IMR-90 (cell line): ENCODE data around the gene LIMS2. TPM values are rescaled to one million over a fixed set of nuclear protein-coding genes. Genes with fewer than 3 reads are reported as not detected.

Experiments
- ATAC-seq: fragments of 200-7000 bp; cut with Tn5 transposase; 2 replicates; pipeline ENCODE4 v1.9.1; 2020; ENCODE audit warnings: low read depth, mild to moderate bottlenecking, moderate library complexity
- BruUV-seq: library from RNA; stranded (reverse); fragments of 400-500 nt; replicated peaks from 2 replicates; lab custom pipeline; 2021; lab: Mats Ljungman, UMichigan
- CTCF ChIA-PET: fragments of 300-600 bp; formaldehyde crosslinking; extraction: SDS; loops from one replicate; lab custom pipeline; 2021; ENCODE audit warnings: antibody characterized with exemption; lab: Yijun Ruan, JAX
- POLR2A ChIA-PET: fragments of 300-600 bp; sonication (Branson Sonifier 250); formaldehyde crosslinking; loops from one replicate; lab custom pipeline; 2022; ENCODE audit warnings: antibody characterized with exemption; ENCODE audit not compliant: unreplicated experiment; lab: Charles Lee
- DNase-seq: peaks from one replicate; pipeline ENCODE4 v3.0.0; 2013
- H2AFZ ChIP-seq: replicated peaks from 2 replicates; pipeline ENCODE3; 2013; ENCODE audit warnings: low read length, mild to moderate bottlenecking; ENCODE audit not compliant: poor library complexity
- H2AK5ac ChIP-seq: 2 replicates; pipeline ENCODE4 v1.6.1; 2013; ENCODE audit warnings: low read depth, low read length, inconsistent platforms
- H2AK9ac ChIP-seq: replicated peaks from 2 replicates; pipeline ENCODE3; 2013; ENCODE audit warnings: mild to moderate bottlenecking, low read depth, low read length, moderate library complexity; ENCODE audit not compliant: poor library complexity
- H2BK120ac ChIP-seq: 2 replicates; pipeline ENCODE4 v1.6.1; 2013; ENCODE audit warnings: low read depth, low read length, inconsistent platforms
- H2BK15ac ChIP-seq: 3 replicates; pipeline ENCODE4 v1.6.1; 2013; ENCODE audit warnings: low read depth, low read length, inconsistent platforms
- H2BK20ac ChIP-seq: 2 replicates; pipeline ENCODE4 v1.6.1; 2013; ENCODE audit warnings: low read depth, mild to moderate bottlenecking, inconsistent platforms, low read length, moderate library complexity
- H2BK5ac ChIP-seq: 2 replicates; pipeline ENCODE4 v1.6.1; 2013; ENCODE audit warnings: mild to moderate bottlenecking, low read depth, low read length, inconsistent platforms; ENCODE audit not compliant: poor library complexity, severe bottlenecking
- H3K14ac ChIP-seq: replicated peaks from 2 replicates; pipeline ENCODE4 v1.6.1; 2013; ENCODE audit warnings: low read depth, low read length, inconsistent platforms
- H3K18ac ChIP-seq: 2 replicates; pipeline ENCODE4 v1.6.1; 2013; ENCODE audit warnings: low read depth, low read length, control low read depth
- H3K23ac ChIP-seq: 2 replicates; pipeline ENCODE4 v1.6.1; 2013; ENCODE audit warnings: low read depth, low read length, inconsistent platforms
- H3K27ac ChIP-seq: 2 replicates; pipeline ENCODE4 v1.5.1; 2013; ENCODE audit warnings: mild to moderate bottlenecking, control low read depth, low read length; ENCODE audit not compliant: insufficient read depth
- H3K27me3 ChIP-seq: 2 replicates; pipeline ENCODE4 v1.6.1; 2013; ENCODE audit warnings: low read length; ENCODE audit not compliant: control insufficient read depth, insufficient read depth
- H3K36me3 ChIP-seq: 2 replicates; pipeline ENCODE4 v1.6.1; 2013; ENCODE audit warnings: low read length, mixed read lengths; ENCODE audit not compliant: control insufficient read depth, insufficient read depth
- H3K4ac ChIP-seq: 2 replicates; pipeline ENCODE4 v1.6.1; 2013; ENCODE audit warnings: low read depth, low read length, inconsistent platforms
- H3K4me1 ChIP-seq: 2 replicates; pipeline ENCODE4 v1.6.1; 2013; ENCODE audit warnings: low read length, mixed read lengths; ENCODE audit not compliant: control insufficient read depth, insufficient read depth
- H3K4me2 ChIP-seq: 2 replicates; pipeline ENCODE4 v1.6.1; 2013; ENCODE audit warnings: low read depth, mild to moderate bottlenecking, control low read depth, low read length, moderate library complexity
- H3K4me3 ChIP-seq: 2 replicates; pipeline ENCODE4 v1.5.1; 2013; ENCODE audit warnings: low read depth, mild to moderate bottlenecking, control low read depth, low read length, moderate library complexity; ENCODE audit not compliant: insufficient read depth
- H3K56ac ChIP-seq: 2 replicates; pipeline ENCODE4 v1.6.1; 2013; ENCODE audit warnings: low read length, inconsistent platforms; ENCODE audit not compliant: insufficient read depth; ENCODE audit errors: extremely low read depth
- H3K79me1 ChIP-seq, 2 experiments: 2 replicates each; pipeline ENCODE4 v1.6.1; 2013; ENCODE audit warnings: low read length in 2 of 2, inconsistent platforms in 1 of 2, low read depth in 1 of 2
- H3K9ac ChIP-seq: 2 replicates; pipeline ENCODE4 v1.6.1; 2013; ENCODE audit warnings: low read depth, low read length, control low read depth
- H3K9me1 ChIP-seq: 2 replicates; pipeline ENCODE4 v1.6.1; 2013; ENCODE audit warnings: low read length, inconsistent platforms; ENCODE audit not compliant: insufficient read depth
- H3K9me3 ChIP-seq: 2 replicates; pipeline ENCODE4 v1.6.1; 2013; ENCODE audit warnings: low read length; ENCODE audit not compliant: control insufficient read depth, insufficient read depth
- H4K20me1 ChIP-seq: 2 replicates; pipeline ENCODE4 v1.6.1; 2013; ENCODE audit warnings: low read length, inconsistent platforms; ENCODE audit not compliant: insufficient read depth
- H4K5ac ChIP-seq: 2 replicates; pipeline ENCODE4 v1.6.1; 2013; ENCODE audit warnings: mild to moderate bottlenecking, low read depth, low read length, control low read depth
- H4K8ac ChIP-seq, 2 experiments: 2 replicates each; pipeline ENCODE4 v1.6.1; 2013; ENCODE audit warnings: low read depth in 2 of 2, low read length in 2 of 2, control low read depth in 1 of 2, inconsistent platforms in 1 of 2
- H4K91ac ChIP-seq: 2 replicates; pipeline ENCODE4 v1.6.1; 2013; ENCODE audit warnings: low read depth, low read length, inconsistent platforms; ENCODE audit not compliant: insufficient read depth
- MAZ ChIP-seq: IDR thresholded peaks from 2 replicates; pipeline ENCODE4 v1.6.1; 2012; ENCODE audit warnings: low read depth, mild to moderate bottlenecking, low read length, improper control_type of control experiment, moderate library complexity, borderline replicate concordance
- MXI1 ChIP-seq: IDR thresholded peaks from 2 replicates; pipeline ENCODE4 v1.6.1; 2012; ENCODE audit warnings: low read depth, mild to moderate bottlenecking, low read length, moderate library complexity, borderline replicate concordance
- POLR2A ChIP-seq: IDR thresholded peaks from 2 replicates; pipeline ENCODE4 v1.6.1; 2012; ENCODE audit warnings: mild to moderate bottlenecking, low read depth, low read length
- RCOR1 ChIP-seq: IDR thresholded peaks from 2 replicates; pipeline ENCODE4 v1.6.1; 2012; ENCODE audit warnings: mild to moderate bottlenecking, low read length, improper control_type of control experiment; ENCODE audit not compliant: insufficient replicate concordance
- USF2 ChIP-seq: fragments of 150-350 bp; IDR thresholded peaks from 2 replicates; pipeline ENCODE4 v1.6.1; 2017; ENCODE audit warnings: mild to moderate bottlenecking, antibody characterized with exemption, low read length, low read depth
- WGBS, 2 experiments: methylation state at CpG; one replicate each; pipeline versions ENCODE4 v1.1.5 to v1.1.7; 2013; ENCODE audit warnings: missing lambda C conversion rate in 2 of 2; ENCODE audit not compliant: insufficient read length in 1 of 2; ENCODE audit errors: extremely low coverage in 2 of 2; 5-methylcytosine and 5-hydroxymethylcytosine counted together
- dilution Hi-C: fragments of 300-500 bp; cut with HindIII; formaldehyde crosslinking; loops from one replicate; pipeline ENCODE4 v1.14.3; 2018; ENCODE audit warnings: low sequenced_read_pairs; ENCODE audit not compliant: unreplicated experiment
- in situ Hi-C: fragments of 300-500 bp; cut with MboI; formaldehyde crosslinking; loops from 3 replicates; pipeline ENCODE4 v1.14.3; 2019; ENCODE audit warnings: low sequenced_read_pairs, inconsistent platforms, mixed read lengths
- intact Hi-C: fragments of 100-400 bp; cut with micrococcal nuclease; formaldehyde crosslinking; loops from 2 replicates; pipeline ENCODE4 v1.10.0; 2022
- polyA plus RNA-seq, 3 experiments: library from polyadenylated mRNA; depleted of rRNA; stranded (reverse); fragments of >200 nt; gene quantifications; 2 replicates each; pipeline ENCODE4 v1.2.3, GENCODE V29; 2012; ENCODE audit warnings: low replicate concordance in 1 of 3
- total RNA-seq: library from RNA; depleted of rRNA; stranded (reverse); fragments of >200 nt; gene quantifications from 2 replicates; pipeline ENCODE4 v1.2.3, GENCODE V29; 2012
- TF ChIP-seq, protein P1 (sequence below): fragments of 150-350 bp; IDR thresholded peaks from 2 replicates; pipeline ENCODE4 v1.6.1; 2016; ENCODE audit warnings: low read depth, mild to moderate bottlenecking, low read length, moderate library complexity, borderline replicate concordance

The LIMS2 gene
- total and polyA plus RNA-seq, 2 of the 4 experiments (the other 2 are of a cell fraction): 1.3 to 18.8 TPM

DNA sequence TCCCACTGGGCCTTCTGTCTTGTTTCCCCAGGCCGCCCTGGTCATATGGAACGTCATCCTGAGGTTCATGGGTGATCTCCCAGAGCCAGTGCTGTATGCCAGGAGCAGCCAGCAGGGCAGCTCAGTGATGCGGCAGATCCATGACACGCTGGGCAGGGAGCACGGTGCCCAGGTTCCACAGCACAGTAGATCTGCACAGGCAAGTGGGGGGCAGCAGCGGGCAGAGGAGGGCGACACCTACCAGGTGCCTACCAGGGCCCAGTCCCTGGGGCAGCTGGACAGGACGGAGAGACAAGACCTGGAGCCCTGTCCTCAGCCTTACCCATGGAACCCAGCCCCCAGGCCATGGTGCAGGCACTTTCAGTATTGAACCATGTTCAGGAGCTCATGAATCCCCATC, 65.5 kb downstream of the LIMS2 start:
- H3K4ac ChIP-seq: no peak overlapping the region
- no peak overlapping the region for H4K8ac ChIP-seq
- DNase-seq (no peak), ATAC-seq (no peak)
- H3K56ac ChIP-seq: no peak overlapping the region
- H2BK20ac ChIP-seq: no peak overlapping the region
- no peak overlapping the region for H3K27ac ChIP-seq
- H3K14ac ChIP-seq: no peak overlapping the region
- H2BK5ac ChIP-seq: no peak overlapping the region
- POLR2A ChIA-PET: no interaction called here
- H3K79me1 ChIP-seq: no peaks in the 10 kb centered on the region
- no peak overlapping the region for H2AFZ ChIP-seq
- WGBS, 2 experiments: 93% methylated on average over 3 of the region's 8 CpGs; no CpG with 5 or more reads in 1 of the 2 experiments
- H3K4me1 ChIP-seq: no peaks in the 10 kb centered on the region
- in situ Hi-C loops (no loop called here), intact Hi-C loops (loop anchor here (2.0 kb wide), 1 partner anchor 13 kb away; no protein-coding TSS in a partner anchor), dilution Hi-C loops (no loop called here)
- no peak overlapping the region for H4K91ac ChIP-seq
- no peak overlapping the region for H3K9ac ChIP-seq
- no peak overlapping the region for H3K18ac ChIP-seq
- H2BK120ac ChIP-seq: no peak overlapping the region
- no peak overlapping the region for H2AK5ac ChIP-seq
- CTCF ChIA-PET: no interaction called here
- no peaks in the 10 kb centered on the region for H4K20me1 ChIP-seq
- H3K27me3 ChIP-seq: peaks cover 20% of the 10 kb centered on the region
- H2AK9ac ChIP-seq: no peak overlapping the region
- no peak overlapping the region for H4K5ac ChIP-seq
- H3K36me3 ChIP-seq: no peaks in the 10 kb centered on the region
- H3K4me3 ChIP-seq: no peak overlapping the region
- no peaks in the 10 kb centered on the region for H3K9me1 ChIP-seq
- no TSS peak for BruUV-seq
- no peak for TF ChIP-seq RCOR1
- TF ChIP-seq POLR2A: no peak
- TF ChIP-seq MXI1: no peak
- no peak for TF ChIP-seq MAZ
- TF ChIP-seq, protein P1, sequence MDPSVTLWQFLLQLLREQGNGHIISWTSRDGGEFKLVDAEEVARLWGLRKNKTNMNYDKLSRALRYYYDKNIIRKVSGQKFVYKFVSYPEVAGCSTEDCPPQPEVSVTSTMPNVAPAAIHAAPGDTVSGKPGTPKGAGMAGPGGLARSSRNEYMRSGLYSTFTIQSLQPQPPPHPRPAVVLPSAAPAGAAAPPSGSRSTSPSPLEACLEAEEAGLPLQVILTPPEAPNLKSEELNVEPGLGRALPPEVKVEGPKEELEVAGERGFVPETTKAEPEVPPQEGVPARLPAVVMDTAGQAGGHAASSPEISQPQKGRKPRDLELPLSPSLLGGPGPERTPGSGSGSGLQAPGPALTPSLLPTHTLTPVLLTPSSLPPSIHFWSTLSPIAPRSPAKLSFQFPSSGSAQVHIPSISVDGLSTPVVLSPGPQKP: no peak
- TF ChIP-seq USF2: no peak
- H3K9me3 ChIP-seq: peaks cover 21% of the 10 kb centered on the region
- H2BK15ac ChIP-seq: no peak overlapping the region
- no peak overlapping the region for H3K4me2 ChIP-seq
- no peak overlapping the region for H3K23ac ChIP-seq
